ENCODE results near the gene FGG.

The FGG gene

DNA sequence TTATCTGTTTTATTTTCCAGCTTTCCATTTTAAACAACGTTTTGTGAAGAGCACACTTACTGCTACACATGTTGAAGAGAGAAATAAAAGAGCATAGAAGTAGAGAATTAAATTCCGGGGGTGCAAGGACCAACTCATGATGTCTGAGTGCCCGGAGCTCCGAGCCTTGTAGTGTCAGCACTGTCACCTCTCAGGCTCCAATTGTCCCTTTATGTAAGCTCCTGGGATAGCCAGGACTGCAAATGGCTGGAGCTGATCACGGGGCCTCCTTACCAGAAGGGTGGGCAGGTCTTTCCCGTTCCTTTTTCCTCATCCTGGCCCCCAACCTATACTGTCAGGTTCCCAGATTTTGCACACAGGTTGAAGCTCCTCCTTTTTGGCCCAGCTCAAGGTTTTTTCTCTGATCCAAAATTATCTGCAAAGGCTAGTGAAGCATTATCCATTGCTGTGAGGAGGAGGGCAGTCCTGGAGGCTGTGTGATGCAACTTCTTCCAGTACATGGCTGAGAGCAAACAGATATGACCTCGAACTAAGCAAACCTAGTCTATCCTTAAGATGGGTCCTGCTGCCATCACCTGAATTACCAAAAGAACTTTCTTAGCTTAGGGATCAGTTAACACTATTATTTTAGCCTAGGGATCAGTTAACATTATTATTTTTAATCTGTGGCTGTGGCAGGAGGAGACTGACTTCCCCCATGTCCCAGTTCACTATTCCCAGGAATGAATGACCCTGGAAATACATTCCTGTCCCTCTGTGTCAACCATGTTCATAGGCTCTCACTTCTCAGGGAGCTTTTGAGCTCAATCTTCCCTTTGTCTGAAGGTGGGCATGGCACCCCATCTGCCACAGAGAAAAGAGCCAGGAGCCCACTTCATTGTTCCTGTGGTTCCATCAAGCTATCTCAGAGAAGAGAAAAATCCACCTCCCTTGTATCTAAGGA is at the start of gene FGG:
Gene FGG, minus strand, starts transcription at position 185 of the 943 bp plus-strand sequence. Its CDS starts 47 bp downstream, at position 138.
- no peak for DNase-seq

DNA sequence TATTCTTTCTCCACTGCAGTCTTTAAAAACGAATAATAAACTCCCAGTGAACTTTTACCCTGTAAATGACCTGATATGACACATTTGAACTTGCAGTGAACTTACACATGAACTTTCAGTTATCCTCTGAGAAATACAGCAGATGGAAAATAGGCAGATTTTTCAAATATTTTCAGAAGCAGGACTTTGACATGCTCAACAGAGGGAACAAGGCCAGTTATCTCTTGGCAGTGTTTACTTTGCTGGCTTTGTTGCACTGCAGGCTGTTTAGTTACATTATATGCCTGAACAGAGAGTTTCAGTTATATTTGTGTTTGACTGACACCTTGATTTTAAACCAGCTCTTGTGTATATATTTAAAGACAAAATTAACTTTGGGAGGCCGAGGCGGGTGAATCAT is 47.6 kb upstream of the FGG start:
- no peak for DNase-seq

- no peak for DNase-seq
These were observed 46.4 kb upstream of the FGG start for GRCh38 chr4:154658680-154659405.

GRCh38 chr4:154643493-154643892 is 31.0 kb upstream of the FGG start:
- DNase-seq: no peak

DNA sequence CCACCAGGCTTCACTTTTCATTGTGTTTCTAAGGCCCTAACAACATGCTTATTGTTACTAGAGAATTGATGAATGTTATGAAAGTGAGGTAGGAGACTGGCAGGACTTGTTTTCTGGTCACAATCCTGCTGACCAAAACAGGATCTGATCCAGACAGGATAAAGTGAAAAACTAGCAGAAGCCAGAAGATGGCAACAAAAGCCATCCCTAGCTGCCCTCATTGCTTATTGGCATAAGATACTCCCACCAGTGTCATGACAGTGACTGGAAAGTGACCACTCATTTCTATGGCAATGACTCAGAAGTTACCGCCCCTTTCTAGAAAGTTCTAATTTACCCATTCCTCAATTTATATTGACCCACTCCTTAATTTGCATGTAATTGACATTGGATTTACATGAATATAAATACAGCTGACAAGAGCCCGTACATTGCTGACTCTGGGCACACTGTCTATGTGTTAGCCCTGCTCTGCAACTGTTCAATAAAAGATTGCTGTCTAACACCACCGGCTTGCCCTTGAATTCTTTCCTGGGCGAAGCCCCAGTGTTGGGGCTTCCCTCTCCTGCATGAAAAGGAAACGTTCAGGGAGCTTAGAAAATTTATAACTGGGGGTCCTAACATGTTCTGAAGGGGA is 30.0 kb upstream of the FGG start:
- DNase-seq: no peak

DNA sequence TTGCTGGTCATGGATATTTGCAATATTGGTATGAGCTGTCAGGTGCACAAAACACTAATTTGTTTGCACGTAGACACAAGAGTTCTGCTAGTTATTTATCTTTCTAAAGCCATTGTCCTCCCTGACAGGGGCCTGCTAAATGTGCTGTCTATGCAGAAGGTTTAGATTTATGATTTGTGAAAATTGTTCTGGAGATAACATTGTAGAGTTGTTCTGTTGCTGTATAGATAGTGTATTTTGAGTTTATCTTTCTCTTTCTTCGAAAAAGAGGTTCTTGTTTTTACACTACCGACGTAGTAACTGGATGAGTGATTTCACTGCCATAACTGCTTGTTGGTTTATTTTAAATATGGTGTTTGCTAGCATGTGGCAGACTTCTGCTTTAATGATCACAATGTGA is 28.5 kb upstream of the FGG start:
- DNase-seq: no peak

DNA sequence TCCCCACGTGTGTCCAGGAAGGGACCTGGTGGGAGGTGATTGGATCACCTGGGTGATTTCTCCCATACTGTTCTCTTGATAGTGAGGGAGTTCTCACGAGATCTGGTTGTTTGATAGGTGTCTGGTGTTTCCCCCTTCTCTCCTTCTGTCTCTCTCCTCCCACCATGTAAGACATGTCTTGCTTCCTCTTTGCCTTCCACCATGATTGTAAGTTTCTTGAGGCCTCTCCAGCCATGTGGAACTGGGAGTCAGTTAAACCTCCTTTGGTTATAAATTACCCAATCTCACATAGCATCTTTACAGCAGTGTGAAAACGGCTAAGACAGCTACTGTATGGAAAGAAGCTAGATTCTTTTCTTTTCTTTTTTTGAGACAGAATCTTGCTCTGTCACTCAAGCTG is 21.6 kb upstream of the FGG start:
- no peak for DNase-seq

- DNase-seq: no peak
These were observed 19.4 kb upstream of the FGG start for GRCh38 chr4:154631828-154632227.

- no peak for DNase-seq
These were observed 17.9 kb upstream of the FGG start for GRCh38 chr4:154630324-154630723.

GRCh38 chr4:154626793-154627484 is 14.5 kb upstream of the FGG start:
- peak in 1 of 2 experiments; percentile 4 for DNase-seq

- DNase-seq: no peak
These were observed 13.5 kb upstream of the FGG start for GRCh38 chr4:154625971-154626370.

DNA sequence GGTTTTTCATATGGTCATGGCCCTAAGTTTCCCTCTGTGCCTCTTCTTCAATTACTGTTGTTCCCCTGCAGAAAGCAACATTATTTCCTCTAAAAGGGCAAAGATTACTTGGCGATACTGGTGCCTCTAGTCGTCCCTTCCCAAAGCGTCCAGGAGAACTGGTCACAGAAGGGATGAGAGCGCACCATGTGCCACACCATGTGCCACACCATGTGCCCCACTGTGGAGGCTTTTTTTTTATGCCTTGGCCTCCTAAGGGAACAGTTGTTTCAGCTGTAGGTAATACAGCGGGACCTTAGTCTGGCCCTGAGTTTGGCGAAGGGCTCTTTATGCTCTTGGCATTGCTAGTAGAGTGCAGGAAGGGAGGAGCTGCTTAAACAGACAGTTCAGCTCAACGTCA is 11.5 kb upstream of the FGG start:
- DNase-seq: no peak

- DNase-seq: no peak
These were observed 11.0 kb upstream of the FGG start for GRCh38 chr4:154623436-154623835.

DNA sequence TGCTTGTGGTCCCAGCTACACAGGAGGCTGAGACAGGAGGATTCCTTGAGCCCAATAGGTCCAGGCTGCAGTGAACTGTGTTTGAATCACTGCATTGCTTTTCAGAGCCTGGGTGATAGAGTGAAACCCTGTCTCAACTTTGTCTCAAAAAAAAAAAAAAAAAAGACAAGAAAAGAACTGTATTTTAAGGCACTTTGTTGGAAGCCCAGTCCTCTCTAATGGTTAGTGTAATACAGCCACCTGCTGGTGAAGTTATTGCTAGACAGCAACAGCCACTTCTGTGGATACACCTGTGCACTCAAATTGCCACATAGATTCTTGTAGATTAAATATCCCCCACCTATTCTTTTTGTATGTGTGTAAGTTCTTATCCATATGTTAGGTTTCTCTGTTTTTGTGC is 10.1 kb upstream of the FGG start:
- DNase-seq: peak; percentile 32 to 38

DNA sequence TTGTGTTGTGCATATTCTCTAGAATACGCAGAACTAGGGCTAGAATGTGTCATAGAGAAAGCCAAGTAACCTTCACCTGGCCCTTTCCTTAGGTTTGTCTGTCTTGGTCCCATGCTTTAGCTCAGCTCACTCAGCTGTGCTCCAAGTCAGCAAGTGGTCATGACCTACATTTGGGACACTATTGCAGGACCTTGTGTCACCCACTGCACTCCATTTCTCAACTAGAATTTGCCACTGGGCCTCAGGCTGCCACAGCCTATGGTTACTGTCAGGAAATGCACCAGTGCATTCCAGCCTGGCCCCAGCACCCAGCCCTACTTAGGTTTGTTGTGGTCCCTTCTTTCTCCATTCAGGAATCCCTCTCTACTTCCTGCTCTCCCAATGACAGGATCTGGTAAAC is 7.7 kb upstream of the FGG start:
- DNase-seq: no peak

DNA sequence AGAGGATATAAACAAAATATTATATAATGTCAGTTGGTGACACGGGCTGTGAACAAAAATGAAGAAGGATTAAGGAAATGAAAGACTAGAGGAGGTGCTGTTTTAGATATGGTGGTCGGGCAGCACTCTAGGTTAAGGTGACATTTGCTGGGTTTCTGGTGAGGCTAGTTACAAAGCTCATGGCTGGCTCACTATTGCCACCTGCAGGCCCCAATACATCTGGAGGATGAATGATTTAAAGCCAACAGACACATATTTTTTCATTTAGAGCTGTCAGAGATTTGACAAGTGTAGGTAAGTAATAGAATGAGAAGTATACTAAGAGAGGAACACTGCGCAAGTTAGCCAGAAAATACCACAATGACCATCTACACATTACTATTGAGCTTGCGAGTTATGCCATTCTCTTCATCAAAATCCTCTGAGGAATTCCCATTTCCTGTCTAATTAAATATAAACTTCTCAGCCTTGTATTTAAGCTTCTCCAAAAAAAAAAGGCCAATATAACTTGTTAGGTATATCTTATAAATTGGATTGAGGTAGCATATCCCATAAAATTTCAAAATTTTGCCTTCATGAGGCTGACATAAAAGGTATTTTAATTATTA is 6.4 kb upstream of the FGG start:
- DNase-seq: peak; percentile 38 to 47

DNA sequence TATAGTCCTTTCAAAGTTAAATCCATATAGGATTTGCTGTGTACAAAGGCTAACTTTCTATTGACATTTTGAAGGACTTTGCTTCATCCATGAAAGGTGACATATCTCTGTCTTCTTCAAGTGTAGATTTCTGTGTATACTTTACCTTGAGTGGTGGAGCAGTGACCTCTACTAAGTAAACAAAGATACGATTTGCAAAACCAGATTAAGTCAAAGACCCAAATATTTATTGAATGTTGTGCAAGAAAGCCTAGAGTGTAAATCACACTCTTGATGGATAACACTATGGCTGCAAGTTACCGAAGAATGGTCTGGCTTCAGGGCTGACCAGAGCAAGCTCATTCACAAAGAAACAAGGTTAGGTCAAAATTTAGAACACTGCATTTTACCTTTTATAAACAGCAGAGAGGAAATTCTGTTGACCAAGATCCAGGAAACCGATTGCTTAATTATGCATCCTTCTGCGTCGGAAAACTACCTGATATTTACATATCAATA is 5.4 kb upstream of the FGG start:
- no peak for DNase-seq

DNA sequence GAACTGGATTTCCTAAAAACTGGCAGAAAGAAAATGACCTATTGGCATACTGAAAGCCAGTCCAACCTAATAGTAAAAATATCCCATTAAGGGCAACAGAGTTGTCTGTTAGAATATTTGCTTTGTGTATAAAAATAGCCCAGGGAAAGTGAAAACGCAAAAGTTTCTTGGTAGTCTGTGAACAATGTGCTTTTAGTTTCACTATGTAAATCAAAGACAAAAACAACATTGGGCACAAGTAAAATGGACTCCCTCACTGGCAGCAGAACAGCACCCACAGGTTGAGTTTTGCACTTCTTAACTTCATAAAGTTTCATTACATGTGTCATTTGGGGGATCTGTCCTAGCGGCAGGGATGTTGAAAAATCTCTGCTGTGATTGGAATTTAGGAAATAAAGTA is 4.3 kb upstream of the FGG start:
- DNase-seq: no peak

- DNase-seq: no peak
These were observed 3.8 kb upstream of the FGG start for GRCh38 chr4:154616287-154616686.

GRCh38 chr4:154615211-154615610 is 2.8 kb upstream of the FGG start:
- DNase-seq: no peak

GRCh38 chr4:154614306-154614705 is 1.9 kb upstream of the FGG start:
- no peak for DNase-seq

DNA sequence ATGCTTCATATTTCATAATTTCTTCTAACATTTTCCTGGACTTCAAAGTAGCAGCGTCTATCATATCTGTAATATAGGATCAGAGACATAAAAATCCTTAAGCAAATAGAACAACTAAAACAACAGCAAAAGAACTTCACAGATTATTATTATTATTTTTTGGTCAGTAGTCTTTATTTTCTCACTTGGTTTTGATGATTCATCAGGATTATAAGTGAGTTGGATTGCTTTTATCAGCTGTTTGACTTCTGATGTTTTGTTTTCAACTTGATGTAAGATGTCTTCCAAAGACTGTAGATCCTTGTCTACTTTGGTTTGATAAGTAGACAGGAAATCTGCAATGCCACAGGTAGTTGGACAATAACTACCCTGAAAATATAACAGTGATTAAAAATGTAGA is 623 bp downstream of the FGG start:
- no peak for DNase-seq

Data from AML-193 (cell line).